Loucy (cell line): ENCODE results near the gene ST3GAL3.

ENCODE experiments used
- EZH2phosphoT487 ChIP-seq: fragments of 200-600 bp; IDR thresholded peaks from 2 replicates; pipeline ENCODE4 v1.6.1; 2018; ENCODE audit warnings: antibody characterized with exemption, mild to moderate bottlenecking, moderate library complexity, borderline replicate concordance
- TF ChIP-seq, protein P1 (sequence below): fragments of 200-600 bp; sonication (generic); conservative IDR thresholded peaks from 2 replicates; pipeline ENCODE4 v1.5.1; 2014; ENCODE audit warnings: mild to moderate bottlenecking, antibody characterized with exemption, low read length

DNA sequence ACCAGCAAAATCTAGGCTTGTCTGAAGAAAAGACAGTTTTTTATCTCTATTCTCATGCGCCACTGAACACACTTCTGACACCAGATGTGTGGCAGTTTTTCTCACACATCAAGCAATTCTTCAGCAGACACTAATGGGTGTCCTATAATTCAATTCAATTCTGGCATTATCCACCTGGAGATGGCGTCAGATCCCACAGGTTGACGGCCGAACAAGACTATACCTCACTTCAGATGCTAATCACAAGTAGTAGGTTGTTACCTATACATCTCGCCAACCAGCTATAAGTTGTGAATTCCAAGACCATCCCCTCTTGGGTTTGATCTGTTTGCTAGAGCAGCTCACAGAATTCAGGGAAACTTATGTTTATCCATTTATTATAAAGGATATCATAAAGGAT lies 136.3 kb downstream of the ST3GAL3 start:
- TF ChIP-seq EZH2phosphoT487: no peak
- TF ChIP-seq, protein P1, sequence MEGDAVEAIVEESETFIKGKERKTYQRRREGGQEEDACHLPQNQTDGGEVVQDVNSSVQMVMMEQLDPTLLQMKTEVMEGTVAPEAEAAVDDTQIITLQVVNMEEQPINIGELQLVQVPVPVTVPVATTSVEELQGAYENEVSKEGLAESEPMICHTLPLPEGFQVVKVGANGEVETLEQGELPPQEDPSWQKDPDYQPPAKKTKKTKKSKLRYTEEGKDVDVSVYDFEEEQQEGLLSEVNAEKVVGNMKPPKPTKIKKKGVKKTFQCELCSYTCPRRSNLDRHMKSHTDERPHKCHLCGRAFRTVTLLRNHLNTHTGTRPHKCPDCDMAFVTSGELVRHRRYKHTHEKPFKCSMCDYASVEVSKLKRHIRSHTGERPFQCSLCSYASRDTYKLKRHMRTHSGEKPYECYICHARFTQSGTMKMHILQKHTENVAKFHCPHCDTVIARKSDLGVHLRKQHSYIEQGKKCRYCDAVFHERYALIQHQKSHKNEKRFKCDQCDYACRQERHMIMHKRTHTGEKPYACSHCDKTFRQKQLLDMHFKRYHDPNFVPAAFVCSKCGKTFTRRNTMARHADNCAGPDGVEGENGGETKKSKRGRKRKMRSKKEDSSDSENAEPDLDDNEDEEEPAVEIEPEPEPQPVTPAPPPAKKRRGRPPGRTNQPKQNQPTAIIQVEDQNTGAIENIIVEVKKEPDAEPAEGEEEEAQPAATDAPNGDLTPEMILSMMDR: no peak
